Left ventricle myocardium inferior (tissue), 1 donor: Measurements from ENCODE around the gene OR6K2. TPM values are rescaled to one million over a fixed set of nuclear protein-coding genes. Genes with fewer than 3 reads are reported as not detected.

ENCODE experiments used
- DNase-seq: peaks from one replicate; pipeline ENCODE4 v3.0.0-alpha.2; 2020
- H3K27ac ChIP-seq: fragments of 200-600 bp; replicated peaks from 2 replicates; pipeline ENCODE4 v1.8.0; 2021
- H3K27me3 ChIP-seq: fragments of 200-600 bp; 2 replicates; pipeline ENCODE4 v1.8.0; 2021; ENCODE audit warnings: low read depth
- H3K36me3 ChIP-seq: fragments of 200-600 bp; 2 replicates; pipeline ENCODE4 v1.8.0; 2021
- H3K4me1 ChIP-seq: fragments of 200-600 bp; 2 replicates; pipeline ENCODE4 v1.8.0; 2021
- H3K4me3 ChIP-seq: fragments of 200-600 bp; 2 replicates; pipeline ENCODE4 v1.8.0; 2021; ENCODE audit warnings: mild to moderate bottlenecking, moderate library complexity
- H3K9me3 ChIP-seq: fragments of 200-600 bp; replicated peaks from 2 replicates; pipeline ENCODE4 v1.8.0; 2021
- CTCF ChIP-seq: fragments of 200-600 bp; IDR thresholded peaks from 2 replicates; pipeline ENCODE4 v1.8.0; 2021; ENCODE audit warnings: antibody characterized with exemption, mild to moderate bottlenecking, borderline replicate concordance
- intact Hi-C: fragments of 100-400 bp; cut with micrococcal nuclease; formaldehyde crosslinking; loops from one replicate; pipeline ENCODE4 v1.11.0; 2022
- total RNA-seq: library from RNA; stranded (reverse); fragmentation: NEBNext Ultra II Directional; extraction: Animal tissue kit (Norgen Biotek cat#: 25700); gene quantifications from one replicate; pipeline ENCODE4 v1.2.1, GENCODE V29; 2021
- donor health status: DM: no; HTN: yes; CAD: no; lungs with severe emphysema.

OR6K2 gene
- total RNA-seq, 1 donor from 2014 or later: not detected

DNA sequence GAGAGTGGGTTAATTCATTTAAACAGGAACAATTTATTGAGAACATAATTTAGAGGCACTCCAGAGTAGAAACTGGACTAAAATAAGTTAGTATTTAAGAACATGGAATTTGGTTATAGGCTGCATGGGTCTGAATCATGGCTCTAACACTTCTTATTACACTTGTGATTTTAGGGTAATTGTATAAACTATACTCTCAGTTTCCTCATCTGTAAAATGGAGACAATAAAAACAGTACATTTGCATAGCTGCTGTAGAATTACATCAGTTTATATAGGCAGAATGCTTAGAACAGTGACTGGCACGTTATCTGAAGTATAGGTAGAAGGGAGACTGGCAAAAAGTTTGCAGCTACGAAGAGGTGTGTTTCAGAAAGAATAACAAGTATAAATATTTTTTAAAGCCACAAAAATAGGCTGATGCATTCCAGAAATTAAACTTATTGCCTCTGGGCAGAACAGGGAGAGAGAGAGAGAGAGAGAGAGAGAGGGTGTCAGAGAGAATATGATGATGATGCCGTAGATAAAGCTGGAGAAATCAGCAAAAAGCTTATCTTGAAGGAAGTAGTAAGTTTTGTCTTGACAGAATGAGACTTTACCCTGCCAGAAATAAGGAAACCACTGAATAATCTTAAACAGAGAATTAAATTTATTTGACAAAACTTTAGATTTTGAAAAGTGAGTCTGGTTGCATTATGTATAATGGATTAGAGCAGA lies 28.2 kb upstream of the OR6K2 start:
- no peak for TF ChIP-seq CTCF
- Histone ChIP-seq H3K27ac (no peak overlapping the region), H3K4me3 (no peak overlapping the region), H3K9me3 (no peaks in the 10 kb centered on the region), H3K4me1 (no peaks in the 10 kb centered on the region), H3K36me3 (no peaks in the 10 kb centered on the region), H3K27me3 (no peaks in the 10 kb centered on the region)
- intact Hi-C loops: no loop called here
- no peak for DNase-seq

DNA sequence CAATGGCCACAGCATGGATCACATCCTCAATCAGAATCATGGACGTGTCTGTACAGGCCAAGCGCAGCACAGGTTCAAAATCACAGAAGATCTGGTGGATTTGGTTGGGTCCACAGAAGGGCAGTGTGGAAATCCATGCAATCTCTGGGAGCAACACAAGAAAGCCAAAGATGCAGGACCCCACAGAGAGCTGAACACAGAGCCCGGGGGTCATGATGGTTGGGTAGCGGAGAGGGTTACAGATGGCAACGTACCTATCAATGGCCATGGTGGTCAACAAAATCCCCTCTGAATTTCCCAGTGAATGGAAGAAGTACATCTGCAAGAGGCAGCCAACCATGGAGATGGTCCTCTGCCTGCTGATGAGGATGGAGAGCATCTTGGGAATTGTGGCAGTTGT lies 24.0 kb upstream of the OR6K2 start:
- Histone ChIP-seq H3K27me3 (no peaks in the 10 kb centered on the region), H3K36me3 (no peaks in the 10 kb centered on the region), H3K9me3 (no peaks in the 10 kb centered on the region), H3K27ac (no peak overlapping the region), H3K4me3 (no peak overlapping the region), H3K4me1 (no peaks in the 10 kb centered on the region)
- intact Hi-C loops: no loop called here
- TF ChIP-seq CTCF: no peak
- no peak for DNase-seq

- DNase-seq: no peak
- Histone ChIP-seq H3K27ac (no peak within 1 kb of the TSS), H3K4me1 (no peaks in the 10 kb centered on the region), H3K9me3 (no peaks in the 10 kb centered on the region), H3K27me3 (no peaks in the 10 kb centered on the region), H3K36me3 (no peaks in the 10 kb centered on the region), H3K4me3 (no peak within 1 kb of the TSS)
- TF ChIP-seq CTCF: no peak
- intact Hi-C loops: no loop called here
Observed at GRCh38 chr1:158720620-158721019, 20.2 kb upstream of the OR6K2 start, which contains the start of gene OR6K3. Gene OR6K3 (minus strand): TSS chr1:158720720. CDS start chr1:158718115, 2,605 bp downstream.

DNA sequence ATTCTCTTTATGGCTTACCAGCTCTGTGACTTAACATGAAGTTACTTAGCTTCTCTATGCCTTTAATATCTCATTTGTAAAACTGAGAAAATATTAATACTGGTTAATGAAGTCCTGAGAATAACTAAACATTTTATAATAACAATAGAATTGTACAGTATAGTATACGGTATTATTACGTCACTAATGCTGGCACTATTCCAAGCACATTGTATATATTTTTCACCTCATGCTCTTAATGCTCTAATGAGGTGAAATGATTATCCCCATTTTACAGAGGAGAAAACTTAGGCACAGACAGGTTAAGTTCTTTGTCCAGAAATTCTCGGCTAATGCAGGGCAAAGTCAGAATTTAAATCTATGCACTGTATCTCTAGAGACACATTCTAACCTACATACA lies 19.2 kb upstream of the OR6K2 start:
- no peak for TF ChIP-seq CTCF
- no peak overlapping the region for H3K4me3 ChIP-seq
- no peaks in the 10 kb centered on the region for H3K4me1 ChIP-seq
- H3K36me3 ChIP-seq: no peaks in the 10 kb centered on the region
- DNase-seq: no peak
- no peak overlapping the region for H3K27ac ChIP-seq
- H3K9me3 ChIP-seq: no peaks in the 10 kb centered on the region
- intact Hi-C loops: no loop called here
- no peaks in the 10 kb centered on the region for H3K27me3 ChIP-seq

- H3K9me3 ChIP-seq: no peaks in the 10 kb centered on the region
- no peak overlapping the region for H3K4me3 ChIP-seq
- no peak overlapping the region for H3K27ac ChIP-seq
- DNase-seq: no peak
- H3K36me3 ChIP-seq: no peaks in the 10 kb centered on the region
- no peak for TF ChIP-seq CTCF
- H3K27me3 ChIP-seq: no peaks in the 10 kb centered on the region
- H3K4me1 ChIP-seq: no peaks in the 10 kb centered on the region
- intact Hi-C loops: no loop called here
Observed at GRCh38 chr1:158717344-158717743, 16.9 kb upstream of the OR6K2 start.
